ENCODE results near the gene KLHL29.

The KLHL29 gene

DNA sequence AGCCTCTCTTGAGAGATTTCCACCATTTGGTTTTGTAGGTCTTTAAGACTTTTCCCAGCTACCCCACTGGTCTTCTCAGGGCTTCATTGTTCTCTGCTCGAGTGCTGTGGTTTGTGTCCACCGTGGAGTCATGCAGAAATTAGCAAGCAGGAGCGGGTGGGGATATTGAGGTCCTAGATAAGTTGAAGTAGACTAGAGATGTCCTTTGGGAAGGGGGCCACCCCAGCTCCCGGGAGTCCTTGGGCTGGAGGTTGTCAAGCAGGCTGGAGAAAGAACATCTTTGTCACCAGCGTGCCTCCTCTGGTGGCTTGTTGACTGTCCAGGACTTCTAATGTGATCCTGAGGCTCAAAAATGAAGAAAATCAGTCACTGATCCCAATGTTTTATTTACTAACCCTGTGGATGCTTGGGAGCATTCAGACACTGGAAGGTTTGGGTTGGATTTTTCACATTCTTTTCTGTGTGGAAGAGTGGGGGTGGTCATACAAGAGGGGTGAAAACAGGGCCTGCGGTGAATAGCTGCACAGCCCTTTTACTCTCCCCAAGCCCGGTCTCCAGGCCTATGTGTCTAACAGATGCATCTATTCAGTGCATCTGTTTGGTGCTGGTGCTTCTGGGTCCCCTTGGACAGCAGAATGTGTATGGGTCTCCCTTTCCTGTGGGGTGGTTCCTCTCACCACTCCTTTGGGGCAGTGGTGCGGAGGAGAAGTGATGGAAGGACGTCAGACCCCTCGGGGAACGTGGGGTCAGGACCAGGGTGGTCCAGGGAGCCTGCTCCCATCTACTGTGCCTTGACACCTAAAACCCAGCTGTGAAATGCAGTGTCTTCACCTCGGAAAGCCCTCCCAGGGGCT, 208.1 kb downstream of the KLHL29 start:
- TF ChIP-seq, protein P1, sequence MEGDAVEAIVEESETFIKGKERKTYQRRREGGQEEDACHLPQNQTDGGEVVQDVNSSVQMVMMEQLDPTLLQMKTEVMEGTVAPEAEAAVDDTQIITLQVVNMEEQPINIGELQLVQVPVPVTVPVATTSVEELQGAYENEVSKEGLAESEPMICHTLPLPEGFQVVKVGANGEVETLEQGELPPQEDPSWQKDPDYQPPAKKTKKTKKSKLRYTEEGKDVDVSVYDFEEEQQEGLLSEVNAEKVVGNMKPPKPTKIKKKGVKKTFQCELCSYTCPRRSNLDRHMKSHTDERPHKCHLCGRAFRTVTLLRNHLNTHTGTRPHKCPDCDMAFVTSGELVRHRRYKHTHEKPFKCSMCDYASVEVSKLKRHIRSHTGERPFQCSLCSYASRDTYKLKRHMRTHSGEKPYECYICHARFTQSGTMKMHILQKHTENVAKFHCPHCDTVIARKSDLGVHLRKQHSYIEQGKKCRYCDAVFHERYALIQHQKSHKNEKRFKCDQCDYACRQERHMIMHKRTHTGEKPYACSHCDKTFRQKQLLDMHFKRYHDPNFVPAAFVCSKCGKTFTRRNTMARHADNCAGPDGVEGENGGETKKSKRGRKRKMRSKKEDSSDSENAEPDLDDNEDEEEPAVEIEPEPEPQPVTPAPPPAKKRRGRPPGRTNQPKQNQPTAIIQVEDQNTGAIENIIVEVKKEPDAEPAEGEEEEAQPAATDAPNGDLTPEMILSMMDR (IDR thresholded peaks at IDR 0.05; ENCODE audit: insufficient read depth, missing control alignments), result no peak
- DNase-seq (ENCODE audit: insufficient read length, low spot score), result no peak

DNA sequence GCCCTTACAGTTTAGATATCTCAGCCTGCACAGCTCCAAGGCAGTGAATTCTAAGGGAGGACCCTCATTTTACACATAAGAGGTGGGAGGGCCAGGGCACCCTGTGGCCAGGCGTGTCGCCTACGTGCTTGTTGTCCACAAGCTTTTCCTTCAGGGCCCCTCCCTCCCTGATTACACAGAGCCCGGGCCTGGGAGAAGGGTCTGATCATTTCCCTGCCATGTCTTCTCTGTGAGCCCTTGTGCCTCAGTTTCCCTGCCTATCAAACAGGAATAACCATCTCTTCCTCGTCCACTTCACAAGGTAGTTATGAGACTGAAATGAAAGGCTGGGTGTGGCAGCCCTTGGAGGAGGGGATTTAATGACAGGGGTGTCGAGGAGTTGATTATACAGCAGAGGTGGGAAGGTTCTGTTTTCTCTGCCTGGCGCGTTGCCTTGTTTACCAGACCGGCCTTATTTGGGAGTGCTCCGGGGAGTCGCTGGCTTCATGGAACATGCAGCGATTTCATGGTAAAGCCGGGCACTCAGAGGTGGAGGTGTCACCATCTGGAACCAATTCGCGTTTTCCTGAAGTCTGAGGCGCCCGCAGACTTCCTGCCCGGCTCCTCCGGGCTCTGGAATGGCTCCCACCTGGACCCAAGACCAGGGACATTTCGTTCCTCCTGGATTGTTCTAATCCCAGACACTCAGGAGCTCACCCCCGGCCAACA, 208.9 kb downstream of the KLHL29 start:
- DNase-seq (ENCODE audit: insufficient read length, low spot score) (no peak), FAIRE-seq (no peak)
- TF ChIP-seq, protein P1 (IDR thresholded peaks at IDR 0.05; ENCODE audit: insufficient read depth, missing control alignments), result no peak

More for the DNA sequence above, 208.1 kb downstream of the KLHL29 start:
- no peak for FAIRE-seq

- FAIRE-seq (no peak), DNase-seq (ENCODE audit: insufficient read length, low spot score) (no peak)
- TF ChIP-seq, protein P1 (IDR thresholded peaks at IDR 0.05; ENCODE audit: insufficient read depth, missing control alignments), result no peak
Observed at GRCh38 chr2:23594460-23594825, 209.5 kb downstream of the KLHL29 start.

- FAIRE-seq (no peak), DNase-seq (ENCODE audit: insufficient read length, low spot score) (no peak)
- TF ChIP-seq, protein P1 (IDR thresholded peaks at IDR 0.05; ENCODE audit: insufficient read depth, missing control alignments), result no peak
Observed at GRCh38 chr2:23595021-23595420, 210.0 kb downstream of the KLHL29 start.

DNA sequence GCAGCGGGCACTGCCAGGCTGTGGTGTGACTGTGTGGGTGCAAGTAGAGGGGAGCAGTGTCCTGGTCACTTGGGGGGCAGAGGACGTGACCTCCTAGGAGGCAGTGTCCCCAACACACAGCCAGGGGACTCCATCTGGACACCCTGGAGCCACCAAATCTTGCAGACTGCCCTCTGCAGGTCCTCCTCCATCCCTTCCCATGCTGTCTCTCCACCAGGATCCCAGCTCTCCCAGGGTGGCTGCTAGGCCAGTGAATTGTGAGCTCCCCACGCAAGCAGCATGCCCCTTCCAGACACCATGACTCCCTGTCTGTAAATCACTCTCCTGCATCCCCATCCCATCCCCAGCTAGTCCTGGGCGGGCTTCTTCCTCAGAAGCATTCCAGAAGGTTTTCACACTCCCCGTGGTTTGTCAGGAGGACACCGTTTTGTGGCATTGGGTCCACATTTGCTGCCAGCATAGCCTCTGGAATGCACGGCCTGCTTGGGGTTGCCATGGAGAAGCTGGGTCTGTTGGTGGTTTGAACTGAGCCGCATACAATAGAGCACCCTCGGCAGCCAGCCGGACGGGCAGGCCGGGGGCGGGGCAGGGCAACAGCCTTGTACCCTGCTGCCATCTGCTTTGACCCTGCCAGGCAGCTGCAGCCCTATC, 210.7 kb downstream of the KLHL29 start:
- FAIRE-seq, result no peak
- DNase-seq (ENCODE audit: insufficient read length, low spot score), result no peak
- TF ChIP-seq, protein P1 (IDR thresholded peaks at IDR 0.05; ENCODE audit: insufficient read depth, missing control alignments), result no peak

DNA sequence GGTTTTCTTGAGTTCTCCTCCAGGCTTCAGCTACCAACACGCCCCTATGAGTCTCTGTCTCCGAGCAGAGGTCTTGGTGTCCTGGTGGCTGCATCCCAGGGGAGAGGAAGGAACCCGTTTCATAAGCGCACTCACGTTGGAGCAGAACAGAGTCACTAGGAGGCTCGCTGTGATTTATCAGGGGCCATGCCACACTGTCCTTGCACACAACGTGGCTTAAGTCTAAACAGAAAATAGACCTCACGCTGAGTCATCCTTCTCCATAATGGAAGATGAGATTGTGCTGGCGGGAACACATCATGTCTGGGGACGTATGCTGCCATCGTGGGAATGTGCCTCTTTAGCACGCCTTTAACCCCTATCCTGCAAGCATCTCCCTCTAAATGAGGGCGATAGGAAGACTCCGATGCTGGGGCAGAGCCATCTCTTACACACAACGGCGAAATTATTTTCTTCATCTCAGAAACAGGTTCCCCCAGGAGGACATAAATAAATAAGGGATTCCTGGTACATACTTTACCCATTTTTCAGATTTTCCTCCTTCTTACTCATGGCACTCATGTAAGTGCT, 211.4 kb downstream of the KLHL29 start:
- FAIRE-seq, result no peak
- no peak for DNase-seq (ENCODE audit: insufficient read length, low spot score)
- TF ChIP-seq, protein P1 (IDR thresholded peaks at IDR 0.05; ENCODE audit: insufficient read depth, missing control alignments), result no peak

All from D721Med (cell line).